ELF-1 (cell line): ENCODE results near the gene OLAH.
"Not testable (repeated sequence)": the region's sequence is repeated elsewhere in the genome, so short reads cannot be mapped to it uniquely, and the experiment has no call there.

Source experiments
- DNase-seq: peaks from one replicate; pipeline ENCODE4 v3.0.0-alpha.2; 2016; ENCODE audit warnings: low read depth, low spot score

The OLAH gene

DNA sequence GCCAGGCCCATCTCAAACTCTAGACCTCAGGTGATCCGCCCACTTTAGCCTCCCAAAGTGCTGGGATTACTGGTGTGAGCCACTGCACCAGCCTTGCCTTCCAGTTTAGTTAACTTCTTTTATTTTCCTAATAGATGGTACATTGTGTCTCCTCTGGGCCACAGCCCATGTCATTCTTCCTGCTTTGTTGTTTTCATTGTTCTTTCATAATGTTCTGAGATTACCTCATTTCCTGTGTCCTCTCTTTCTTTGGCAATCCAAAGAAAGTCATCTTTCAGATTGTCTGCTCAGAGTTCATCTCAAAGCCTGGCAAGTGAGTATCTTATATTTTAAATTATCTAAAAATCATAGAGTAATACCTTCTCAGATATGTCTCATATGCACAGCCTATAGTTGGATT lies at the start of gene OLAH:
Gene OLAH, plus strand, starts transcription at position 270 of the 400 bp plus-strand sequence. CDS start 3,346 bp downstream, outside the sequence.
- DNase-seq, result no peak

- DNase-seq, result no peak
Observed at GRCh38 chr10:14995964-14996565, 47.7 kb upstream of the OLAH start.

DNA sequence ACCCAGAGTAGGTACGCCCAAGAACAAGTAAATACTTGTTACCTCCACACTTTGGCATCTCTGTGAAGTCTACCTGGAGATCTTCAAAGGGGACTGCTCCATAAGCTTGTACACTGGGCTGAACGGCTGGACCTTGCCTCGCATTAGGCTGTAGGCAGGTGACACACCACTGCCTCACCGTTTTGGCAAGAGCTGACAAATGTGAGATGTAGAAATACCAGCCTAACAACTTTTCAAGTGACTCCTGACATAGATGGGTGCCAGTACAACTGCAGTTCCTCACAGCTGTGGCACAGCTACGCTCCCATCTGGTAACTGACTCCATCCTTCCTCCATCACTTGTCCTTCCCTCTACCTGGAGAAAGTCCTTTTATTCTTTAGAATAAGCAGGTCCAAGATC lies 30.2 kb upstream of the OLAH start:
- DNase-seq, result peak; percentile 45

DNA sequence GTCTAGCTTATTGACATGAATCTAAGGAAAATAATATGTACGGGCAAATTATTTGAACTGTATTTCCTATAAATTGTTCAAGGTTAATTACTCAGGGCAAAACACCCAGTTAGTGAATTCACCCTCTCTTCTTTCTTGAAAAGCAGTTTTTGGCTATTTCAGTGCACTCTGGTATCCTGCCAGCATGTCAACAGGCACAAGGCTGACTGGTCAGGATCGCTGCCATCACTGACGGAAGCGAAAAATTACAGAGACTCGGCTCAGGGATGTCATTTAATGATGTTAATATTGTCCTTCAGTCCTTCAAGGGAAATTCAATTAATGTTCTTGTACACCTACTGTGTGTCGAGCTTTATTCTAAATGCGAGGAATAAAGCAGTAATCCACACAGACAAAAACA lies 28.3 kb upstream of the OLAH start:
- no peak for DNase-seq

DNA sequence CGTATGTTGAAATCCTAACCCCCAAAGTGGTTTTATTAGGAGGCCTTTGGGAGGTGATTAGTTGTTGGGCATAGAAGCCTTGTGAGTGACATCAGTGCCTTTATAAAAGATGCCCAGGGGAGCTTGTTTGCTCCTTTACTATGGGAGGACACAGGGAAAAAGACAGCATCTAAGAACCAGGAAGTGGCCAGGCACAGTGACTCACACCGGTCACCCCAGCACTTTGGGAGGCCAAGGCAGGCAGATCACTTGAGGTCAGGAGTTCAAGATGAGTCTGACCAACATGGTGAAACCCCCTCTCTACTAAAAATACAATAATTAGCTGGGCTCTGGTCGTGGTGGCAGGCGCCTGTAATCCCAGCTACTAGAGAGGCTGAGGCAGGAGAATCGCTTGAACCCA lies 22.8 kb upstream of the OLAH start:
- DNase-seq, result peak; percentile 11

DNA sequence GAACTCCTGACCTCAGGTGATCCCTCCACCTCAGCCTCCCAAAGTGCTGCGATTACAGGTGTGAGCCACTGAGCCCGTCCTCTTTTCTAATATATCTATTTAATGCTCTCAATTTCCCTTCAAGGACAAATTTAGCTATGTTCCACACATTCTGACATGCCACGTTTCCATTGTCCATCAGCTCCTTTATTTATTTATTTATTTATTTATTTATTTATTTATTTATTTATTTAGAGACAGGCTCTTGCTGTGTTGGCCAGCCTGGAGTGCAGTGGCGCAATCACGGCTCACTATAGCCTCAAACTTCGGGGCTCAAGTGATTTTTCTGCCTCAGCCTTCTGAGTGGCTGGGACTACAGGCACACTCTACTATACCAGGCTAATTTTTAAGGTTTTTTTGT lies 20.7 kb upstream of the OLAH start:
- not testable (repeated sequence) for DNase-seq

- not testable (repeated sequence) for DNase-seq
Observed at GRCh38 chr10:15024017-15025004, 19.4 kb upstream of the OLAH start.

- DNase-seq, result not testable (repeated sequence)
Observed at GRCh38 chr10:15025040-15025439, 18.7 kb upstream of the OLAH start.

DNA sequence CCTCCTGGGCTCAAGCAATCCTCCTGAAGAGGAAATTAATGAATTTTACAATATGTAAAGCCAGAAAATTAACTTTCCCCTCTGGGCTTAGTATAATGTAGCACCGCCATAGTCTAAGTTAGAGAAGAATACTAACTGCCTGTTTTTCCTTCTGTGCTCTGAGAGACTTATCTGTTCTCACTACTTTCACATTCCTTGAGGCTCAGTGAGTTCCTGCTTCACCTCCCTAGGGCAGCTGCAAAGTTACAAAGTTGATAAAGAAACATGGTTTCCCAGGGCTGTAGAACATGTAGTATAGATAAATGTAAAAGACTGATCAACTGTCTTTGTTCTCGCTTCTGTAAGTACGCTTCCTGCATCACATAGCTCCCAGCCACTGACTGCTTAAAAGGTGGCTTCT lies 16.0 kb upstream of the OLAH start:
- DNase-seq, result no peak

DNA sequence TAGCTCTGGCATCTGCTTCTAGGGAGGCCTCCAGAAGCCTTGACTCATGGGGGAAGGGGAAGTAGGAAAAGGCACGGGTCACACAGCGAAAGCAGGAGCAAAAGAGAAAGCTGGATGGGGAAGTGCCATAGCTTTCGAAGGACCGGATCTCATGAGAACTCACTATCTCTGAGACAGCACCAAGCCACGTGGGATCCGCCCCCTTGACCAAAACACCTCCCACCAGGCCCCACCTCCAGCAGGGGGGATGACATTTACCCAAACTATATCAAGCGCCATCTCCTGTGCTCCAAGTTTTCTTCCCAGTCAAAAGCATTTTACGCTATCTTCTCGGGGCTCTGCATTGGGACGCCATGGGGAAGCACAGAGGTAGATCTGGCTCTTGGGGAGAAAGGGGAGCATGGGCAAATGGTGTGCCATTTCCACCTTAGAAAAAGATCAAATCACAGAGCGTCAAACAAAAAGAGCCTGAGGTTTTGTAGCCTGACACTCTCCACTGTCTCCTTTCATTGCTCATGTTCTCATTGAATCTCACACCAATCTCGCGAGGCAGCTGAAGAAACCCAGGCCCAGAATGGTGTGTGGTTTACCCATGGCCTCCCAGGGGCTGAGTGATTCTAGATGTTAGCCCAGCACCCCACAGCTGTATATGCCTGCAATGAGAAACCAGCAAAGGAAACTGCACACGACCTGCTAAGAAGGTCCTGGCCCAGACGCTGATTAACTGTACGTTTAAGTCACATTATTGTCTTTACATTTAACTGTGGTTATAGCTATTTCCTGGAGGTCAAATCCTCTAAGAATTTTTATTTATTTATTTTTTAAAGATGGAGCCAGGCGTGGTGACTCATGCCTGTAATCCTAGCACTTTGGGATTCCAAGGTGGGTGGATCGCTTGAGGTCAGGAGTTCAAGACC lies 8.1 kb upstream of the OLAH start:
- peak; percentile 81 for DNase-seq

- DNase-seq, result no peak
Observed at GRCh38 chr10:15037691-15038090, 6.1 kb upstream of the OLAH start.

DNA sequence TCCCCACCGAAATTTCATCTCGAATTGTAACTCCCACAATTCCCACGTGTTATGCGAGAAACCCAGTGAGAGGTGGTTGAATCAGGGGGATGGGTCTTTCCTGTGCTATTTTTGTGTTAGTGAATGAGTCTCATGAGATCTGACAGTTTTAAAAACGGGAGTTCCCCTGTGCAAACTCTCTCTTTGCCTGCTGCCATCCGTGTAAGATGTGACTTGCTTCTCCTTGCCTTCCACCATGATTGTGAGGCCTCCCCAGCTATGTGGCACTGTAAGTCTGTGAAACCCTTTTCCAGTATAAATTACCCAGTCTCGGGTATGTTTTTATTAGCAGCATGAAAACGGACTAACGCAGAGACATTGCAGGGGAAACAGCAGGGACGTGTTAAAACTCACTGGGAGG lies 5.3 kb upstream of the OLAH start:
- no peak for DNase-seq

DNA sequence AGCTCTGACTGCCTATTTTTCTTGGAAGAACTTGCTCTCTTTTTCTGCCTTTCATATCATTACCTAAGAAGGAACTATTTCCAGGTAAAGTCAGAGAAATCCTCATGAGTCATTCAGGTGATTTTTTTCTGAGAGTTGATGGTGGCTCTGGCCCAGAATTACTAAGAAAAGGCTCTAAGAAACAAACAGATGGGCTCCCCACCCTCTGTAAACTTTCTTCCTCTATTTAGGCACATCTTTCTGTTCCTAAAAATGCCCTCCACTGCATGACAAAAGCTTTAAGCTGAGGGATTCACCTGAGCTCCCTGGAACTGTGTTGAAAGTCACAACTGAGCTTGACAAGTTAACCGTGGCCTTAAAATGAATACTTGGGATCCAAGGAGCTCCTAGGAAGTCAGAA lies 1.6 kb downstream of the OLAH start:
- DNase-seq, result peak; percentile 8

DNA sequence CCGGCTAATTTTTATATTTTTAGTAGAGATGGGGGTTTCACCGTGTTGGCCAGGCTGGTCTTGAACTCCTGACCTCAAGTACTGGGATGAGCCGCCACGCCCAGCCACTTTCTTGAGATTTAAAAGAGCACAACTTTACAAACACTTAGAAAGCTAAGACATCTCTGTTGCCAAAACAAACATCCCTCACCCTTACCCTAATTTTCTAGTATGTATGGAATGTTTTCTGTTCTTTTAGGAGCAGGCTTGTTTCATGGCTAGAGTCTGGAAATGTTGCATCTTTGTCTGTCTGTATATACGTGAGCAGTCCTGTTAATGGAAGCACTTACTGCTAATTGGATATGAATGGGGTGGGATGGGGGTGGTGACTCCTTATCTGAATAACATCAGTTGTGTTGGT lies 2.9 kb downstream of the OLAH start:
- DNase-seq, result peak; percentile 60

GRCh38 chr10:15049533-15049932 lies 5.8 kb downstream of the OLAH start:
- DNase-seq, result no peak

DNA sequence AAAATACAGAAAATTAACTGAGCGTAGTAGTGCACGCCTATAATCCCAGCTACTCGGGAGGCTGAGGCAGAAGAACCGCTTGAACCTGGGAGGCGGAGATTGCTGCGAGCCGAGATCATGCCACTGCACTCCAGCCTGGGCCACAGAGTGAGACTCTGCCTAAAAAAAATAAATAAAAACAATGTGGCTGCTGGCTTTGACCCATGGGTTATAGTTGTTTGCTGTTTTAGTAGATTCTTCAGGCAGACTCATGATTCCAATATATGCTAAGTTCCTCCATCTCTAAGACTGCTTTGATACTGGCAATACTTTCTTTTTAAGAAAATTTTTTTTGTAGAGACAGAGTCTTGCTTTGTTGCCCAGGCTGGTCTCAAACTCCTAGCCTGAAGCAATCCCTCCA lies 8.4 kb downstream of the OLAH start:
- DNase-seq, result no peak

- no peak for DNase-seq
Observed at GRCh38 chr10:15053061-15053460, 9.3 kb downstream of the OLAH start.

GRCh38 chr10:15058689-15059088 lies 14.9 kb downstream of the OLAH start:
- DNase-seq, result no peak

GRCh38 chr10:15059914-15060313 lies 16.2 kb downstream of the OLAH start:
- DNase-seq, result no peak

DNA sequence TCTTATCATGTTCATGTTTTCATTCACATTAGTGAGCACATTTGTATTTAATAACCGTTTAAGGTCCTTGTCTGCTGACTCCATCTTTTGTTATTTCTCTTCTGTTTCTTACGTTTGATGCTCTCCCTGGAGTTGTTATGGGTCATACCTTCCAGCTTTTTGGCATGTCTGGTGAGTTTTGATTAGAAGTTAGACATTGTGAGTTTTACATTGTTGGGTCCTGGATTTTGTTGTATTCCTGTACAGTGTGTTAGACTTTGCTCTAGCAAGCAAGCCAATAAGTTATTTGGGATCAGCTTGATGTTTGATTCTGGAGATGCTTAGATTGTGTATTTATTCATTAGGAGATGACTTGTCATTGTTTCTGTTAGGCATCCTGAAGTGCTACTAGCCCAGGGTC lies 16.9 kb downstream of the OLAH start:
- no peak for DNase-seq

DNA sequence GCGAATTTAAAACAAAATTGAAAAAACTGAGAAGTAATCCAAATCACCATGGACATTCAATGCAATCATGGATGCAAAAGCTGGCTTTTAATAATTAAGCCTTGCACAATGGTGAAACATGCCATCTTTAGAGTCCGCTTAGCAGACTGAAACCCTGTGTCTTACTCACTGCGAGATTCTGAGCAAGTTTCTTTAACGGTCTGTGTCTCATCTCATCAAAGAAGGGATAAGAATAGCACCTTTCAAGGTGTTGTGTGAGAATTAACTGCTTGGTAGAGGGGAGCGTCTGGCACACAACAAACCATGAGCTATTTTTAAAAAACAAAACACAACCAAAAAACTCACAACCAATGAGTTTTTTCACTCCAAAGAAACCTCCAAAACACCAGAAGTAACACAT lies 23.4 kb downstream of the OLAH start:
- no peak for DNase-seq

- no peak for DNase-seq
Observed at GRCh38 chr10:15068802-15069201, 25.1 kb downstream of the OLAH start.
